K562 (cell line): ENCODE measurements around the gene OR6F1. TPM values are rescaled to one million over a fixed set of nuclear protein-coding genes. Genes with fewer than 3 reads are reported as not detected.

ENCODE experiments used
- ATAC-seq: fragments of 200-7000 bp; cut with Tn5 transposase; 3 replicates; pipeline ENCODE4 v1.9.1; 2020; ENCODE audit warnings: moderate library complexity
- BruUV-seq: library from RNA; stranded (reverse); fragments of 400-500 nt; replicated peaks from 2 replicates; lab custom pipeline; 2021; lab: Mats Ljungman, UMichigan
- CTCF ChIA-PET: fragments of 300-600 bp; formaldehyde crosslinking; extraction: SDS; loops from one replicate; lab custom pipeline; 2021; ENCODE audit warnings: low intra/inter-chr PET ratio; lab: Yijun Ruan, JAX
- POLR2A ChIA-PET: fragments of 300-600, 350-650 bp; sonication (Branson Sonifier 250); formaldehyde crosslinking; extraction: SDS; loops from one replicate; lab custom pipeline; 2021; ENCODE audit warnings: antibody characterized with exemption, inconsistent platforms; lab: Yijun Ruan, JAX
- DNase-seq, 4 experiments: peaks; one replicate each; pipeline versions ENCODE4 v3.0.0 to v3.0.0-alpha.2; 2011 to 2018; ENCODE audit warnings: low spot score in 3 of 4, mixed read lengths in 3 of 4; ENCODE audit errors: extremely low read depth in 1 of 4
- FAIRE-seq: peaks from 2 replicates; lab custom pipeline; 2011; peaks lifted over from hg19 to GRCh38; lab: Jason Lieb, UNC
- H2AFZ ChIP-seq: 2 replicates; pipeline ENCODE4 v1.6.0; 2011; ENCODE audit warnings: low read depth, low read length, control low read depth, inconsistent platforms
- H3K27ac ChIP-seq: fragments of 200-600 bp; 3 replicates; pipeline ENCODE4 v1.8.0; 2011; ENCODE audit warnings: low read depth, mild to moderate bottlenecking, control low read depth, inconsistent platforms, low read length, moderate library complexity, mixed read lengths; ENCODE audit errors: extremely low read depth
- H3K27me3 ChIP-seq, 2 experiments: fragments of 300-600 bp in 1 of 2; 2 replicates in 1 of 2; 3 replicates in 1 of 2; pipeline versions ENCODE4 v1.6.0 to v1.8.0; 2011; ENCODE audit warnings: inconsistent platforms in 2 of 2, low read length in 2 of 2, mild to moderate bottlenecking in 1 of 2, mixed read lengths in 1 of 2, moderate library complexity in 1 of 2; ENCODE audit not compliant: control insufficient read depth in 2 of 2, insufficient read depth in 2 of 2
- H3K36me3 ChIP-seq: fragments of 300-600 bp; 3 replicates; pipeline ENCODE4 v1.8.0; 2011; ENCODE audit warnings: mild to moderate bottlenecking, low read length, inconsistent platforms; ENCODE audit not compliant: control insufficient read depth, insufficient read depth
- H3K4me1 ChIP-seq, 2 experiments: fragments of 200-600 bp in 1 of 2; replicated peaks in 1 of 2; 2 replicates in 1 of 2; 3 replicates in 1 of 2; pipeline versions ENCODE4 v1.5.1 to v1.8.0; 2011; ENCODE audit warnings: inconsistent platforms in 2 of 2, low read length in 2 of 2, mild to moderate bottlenecking in 1 of 2, mixed read lengths in 1 of 2, moderate library complexity in 1 of 2; ENCODE audit not compliant: control insufficient read depth in 2 of 2, insufficient read depth in 2 of 2
- H3K4me2 ChIP-seq: 2 replicates; pipeline ENCODE4 v1.6.1; 2011; ENCODE audit warnings: low read length, control low read depth, inconsistent platforms, mixed read lengths; ENCODE audit not compliant: insufficient read depth
- H3K4me3 ChIP-seq: fragments of 200-600 bp; sonication (generic), shearing (Covaris generic); 2 replicates; pipeline ENCODE4 v1.5.1; 2016; ENCODE audit warnings: control low read depth, inconsistent platforms
- H3K79me2 ChIP-seq: fragments of 200-600 bp; 3 replicates; pipeline ENCODE4 v1.8.0; 2011; ENCODE audit warnings: low read length, inconsistent platforms; ENCODE audit not compliant: control insufficient read depth, insufficient read depth
- H3K9ac ChIP-seq, 2 experiments: 2 replicates each; pipeline versions ENCODE4 v1.6.0 to v1.6.1; 2011; ENCODE audit warnings: low read depth in 2 of 2, low read length in 2 of 2, control low read depth in 1 of 2, inconsistent platforms in 1 of 2, mild to moderate bottlenecking in 1 of 2, mixed read lengths in 1 of 2; ENCODE audit not compliant: insufficient read depth in 1 of 2
- H3K9me1 ChIP-seq: one replicate; pipeline ENCODE4 v1.6.0; 2011; ENCODE audit warnings: inconsistent platforms, mild to moderate bottlenecking, low read length, moderate library complexity; ENCODE audit not compliant: control insufficient read depth, insufficient read depth
- H3K9me3 ChIP-seq: replicated peaks from 2 replicates; pipeline ENCODE4 v1.5.1; 2011; ENCODE audit warnings: low read depth, low read length, inconsistent platforms; ENCODE audit not compliant: control insufficient read depth, insufficient read depth
- H4K20me1 ChIP-seq: replicated peaks from 2 replicates; pipeline ENCODE4 v1.6.1; 2011; ENCODE audit warnings: low read length, inconsistent platforms, mixed read lengths; ENCODE audit not compliant: control insufficient read depth, insufficient read depth
- L3MBTL2 ChIP-seq: fragments of 450-650 bp; IDR thresholded peaks from 2 replicates; pipeline ENCODE4 v1.6.1; 2016; ENCODE audit warnings: mild to moderate bottlenecking, moderate library complexity
- MAFK ChIP-seq: IDR thresholded peaks from 2 replicates; pipeline ENCODE4 v1.6.1; 2011; ENCODE audit warnings: low read length, improper control_type of control experiment
- MAX ChIP-seq: sonication (generic); formaldehyde crosslinking; IDR thresholded peaks from 2 replicates; pipeline ENCODE4 v1.9.0; 2022; ENCODE audit warnings: mild to moderate bottlenecking, missing genetic modification reagents
- NBN ChIP-seq: fragments of 450-650 bp; IDR thresholded peaks from 2 replicates; pipeline ENCODE4 v1.6.1; 2016; ENCODE audit warnings: low read depth, mild to moderate bottlenecking
- SMAD3 ChIP-seq: fragments of 450-650 bp; formaldehyde crosslinking; conservative IDR thresholded peaks from 2 replicates; pipeline ENCODE4 v1.4.0; 2020; ENCODE audit warnings: mild to moderate bottlenecking
- whole genome bisulfite sequencing: fragments of 100-300 bp; shearing (Covaris generic); methylation state at CpG from one replicate; pipeline ENCODE4 v1.1.6; 2016; ENCODE audit warnings: low coverage, mixed read lengths; ENCODE audit not compliant: insufficient coverage; ENCODE audit errors: missing lambda C conversion rate; 5-methylcytosine and 5-hydroxymethylcytosine counted together
- in situ Hi-C: fragments of 300-500 bp; cut with MboI; formaldehyde crosslinking; loops from 4 replicates; pipeline ENCODE4 v1.15.0; 2018; ENCODE audit warnings: inconsistent platforms, mixed read lengths
- intact Hi-C: fragments of 100-400 bp; cut with micrococcal nuclease; formaldehyde crosslinking; loops from 2 replicates; pipeline ENCODE4 v1.14.2; 2022
- polyA plus RNA-seq, 8 experiments: library from polyadenylated mRNA; depleted of rRNA in 4 of 8; stranded (reverse) in 5 of 8; unstranded in 3 of 8; fragments of >200 nt; fragmentation: Nextera tagmentation in 2 of 8; fragmentation: Illumina TruSeq in 1 of 8; extraction: Ambion mirVana in 2 of 8; extraction: Trizol in 1 of 8; gene quantifications; 2 replicates each; pipeline versions ENCODE4 v1.2.1 to v1.2.3, GENCODE V29; 2011 to 2014; ENCODE audit warnings: inconsistent platforms in 1 of 8, missing spikeins in 1 of 8
- total RNA-seq, 7 experiments: library from RNA; depleted of rRNA in 6 of 7; stranded (reverse); fragments of >200 nt in 6 of 7; fragmentation: Illumina TruSeq in 2 of 7; extraction: Trizol in 2 of 7; gene quantifications; 2 replicates each; pipeline versions ENCODE4 v1.2.1 to v1.2.3, GENCODE V29; 2011 to 2021; ENCODE audit warnings: low replicate concordance in 1 of 7
- TF ChIP-seq, protein P1 (sequence below): sonication (generic); formaldehyde crosslinking; IDR thresholded peaks from 2 replicates; pipeline ENCODE4 v1.8.0; 2023; ENCODE audit warnings: mild to moderate bottlenecking, missing genetic modification reagents

Gene OR6F1
- total and polyA plus RNA-seq, 9 of the 15 experiments (the other 6 are each of a cell fraction or from before 2014, with no cell fraction given) = not detected

DNA sequence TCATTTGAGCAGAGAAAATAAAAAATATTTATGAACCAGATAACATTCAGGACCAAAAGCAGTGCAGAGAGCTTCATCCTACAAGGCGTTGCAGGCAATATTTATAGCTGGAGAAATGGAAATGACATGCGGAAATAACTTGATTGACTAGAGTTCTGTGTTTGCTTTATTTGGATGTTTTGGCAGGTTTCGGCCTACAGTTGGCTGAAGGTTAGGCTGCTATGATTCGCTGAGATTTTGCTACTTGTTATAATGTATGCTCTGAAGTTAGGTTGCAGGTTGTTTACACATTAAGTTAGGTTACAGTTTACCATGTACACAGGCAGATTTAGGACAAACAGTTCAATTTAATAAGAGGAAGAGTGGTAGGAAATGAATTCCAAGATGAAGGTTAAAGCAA is 36.3 kb downstream of the OR6F1 start:
- Histone ChIP-seq H3K36me3 (no peaks in the 10 kb centered on the region), H3K9me1 (no peaks in the 10 kb centered on the region), H3K27ac (no peak overlapping the region), H2AFZ (no peak overlapping the region), H3K4me1 (no peaks in the 10 kb centered on the region), H3K27me3 (no peaks in the 10 kb centered on the region), H3K9me3 (no peaks in the 10 kb centered on the region), H4K20me1 (no peaks in the 10 kb centered on the region), H3K4me3 (no peak overlapping the region), H3K9ac (no peak overlapping the region), H3K4me2 (no peak overlapping the region), H3K79me2 (no peaks in the 10 kb centered on the region)
- WGBS = 1% methylated on average over 4 of the region's 4 CpGs
- intact Hi-C loops (loop anchor here (5.0 kb wide), 1 partner anchor 257 kb away; no protein-coding TSS in a partner anchor), in situ Hi-C loops (no loop called here)
- FAIRE-seq = peak; percentile 15
- no TSS peak for BruUV-seq
- no peak for ATAC-seq
- ChIA-PET CTCF (interaction anchor here (0.5 kb wide), 1 partner anchor 1053 kb away, joined by 3 read pairs; no protein-coding TSS in a partner anchor), POLR2A (no interaction called here)
- TF ChIP-seq MAX (no peak), NBN (no peak), MAFK (no peak)
- TF ChIP-seq, all 486 proteins: peak for 0
- no peak for DNase-seq

DNA sequence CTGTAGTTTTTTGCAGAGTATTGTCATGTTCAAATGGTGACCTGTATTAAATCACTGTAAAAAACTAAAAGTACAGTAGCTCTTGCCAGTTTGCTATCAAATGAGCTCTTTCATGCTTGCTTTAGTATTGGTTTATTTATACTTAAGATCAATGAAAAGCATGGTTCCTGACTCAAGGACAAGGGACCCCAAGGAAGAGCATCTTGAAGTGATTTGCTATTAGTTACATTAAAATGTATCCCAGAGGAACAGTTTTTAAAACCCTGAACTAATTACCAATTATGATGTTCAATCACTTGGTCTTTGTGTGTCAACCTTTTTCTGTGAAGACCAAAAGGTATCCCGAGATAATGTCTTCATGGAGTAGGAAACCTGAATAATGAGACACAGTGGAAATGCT is 36.8 kb downstream of the OR6F1 start, which contains the start of gene OR13G1:
TSS of gene OR13G1 (minus strand) at position 101 of the 400 bp plus-strand sequence. CDS start 6,698 bp downstream, outside the sequence.
- intact Hi-C loops = loop anchor here (5.0 kb wide), 1 partner anchor 258 kb away; no protein-coding TSS in a partner anchor
- Histone ChIP-seq H3K4me1 (no peaks in the 10 kb centered on the region), H3K9me3 (no peaks in the 10 kb centered on the region), H3K36me3 (no peaks in the 10 kb centered on the region), H3K27me3 (no peaks in the 10 kb centered on the region), H2AFZ (no peak within 1 kb of the TSS), H3K9me1 (no peaks in the 10 kb centered on the region), H3K4me3 (no peak within 1 kb of the TSS), H3K27ac (no peak within 1 kb of the TSS), H3K9ac (no peak within 1 kb of the TSS), H3K79me2 (no peaks in the 10 kb centered on the region), H3K4me2 (no peak within 1 kb of the TSS), H4K20me1 (no peaks in the 10 kb centered on the region)
- WGBS = 0% methylated on average over 1 of the region's 1 CpG
- ChIA-PET CTCF (interaction anchor here (0.5 kb wide), 1 partner anchor 1053 kb away, joined by 3 read pairs; no protein-coding TSS in a partner anchor), POLR2A (no interaction called here)
- FAIRE-seq = no peak
- BruUV-seq = no TSS peak
- in situ Hi-C loops = no loop called here
- ATAC-seq = no peak
- DNase-seq = no peak
- TF ChIP-seq, protein P1, sequence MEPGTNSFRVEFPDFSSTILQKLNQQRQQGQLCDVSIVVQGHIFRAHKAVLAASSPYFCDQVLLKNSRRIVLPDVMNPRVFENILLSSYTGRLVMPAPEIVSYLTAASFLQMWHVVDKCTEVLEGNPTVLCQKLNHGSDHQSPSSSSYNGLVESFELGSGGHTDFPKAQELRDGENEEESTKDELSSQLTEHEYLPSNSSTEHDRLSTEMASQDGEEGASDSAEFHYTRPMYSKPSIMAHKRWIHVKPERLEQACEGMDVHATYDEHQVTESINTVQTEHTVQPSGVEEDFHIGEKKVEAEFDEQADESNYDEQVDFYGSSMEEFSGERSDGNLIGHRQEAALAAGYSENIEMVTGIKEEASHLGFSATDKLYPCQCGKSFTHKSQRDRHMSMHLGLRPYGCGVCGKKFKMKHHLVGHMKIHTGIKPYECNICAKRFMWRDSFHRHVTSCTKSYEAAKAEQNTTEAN = no peak
- TF ChIP-seq L3MBTL2 (no peak), SMAD3 (CRISPR knock-in tag) (no peak)
